ENCODE measurements around the gene IGF2.

IGF2 gene

GRCh38 chr11:2138068-2138430, 1.1 kb downstream of the IGF2 start:
- H3K27me3 ChIP-seq (ENCODE audit: insufficient read depth, low read length): no peaks in the 10 kb centered on the region
- no peak overlapping the region for H3K4me2 ChIP-seq (ENCODE audit: low read length)
- H3K4me3 ChIP-seq (ENCODE audit: low read depth, low read length, poor library complexity, severe bottlenecking): no peak overlapping the region
- H3K27ac ChIP-seq (ENCODE audit: low read depth, low read length, poor library complexity, severe bottlenecking): no peak overlapping the region
- no peaks in the 10 kb centered on the region for H3F3A ChIP-seq (ENCODE audit: insufficient read depth, low read length)
- no peak overlapping the region for H2AFZ ChIP-seq (ENCODE audit: low read length)
- H3K9me3 ChIP-seq (ENCODE audit: low read length): no peaks in the 10 kb centered on the region
- H3K9me2 ChIP-seq (ENCODE audit: low read depth, low read length): no peaks in the 10 kb centered on the region
- no peak for TF ChIP-seq EZH2 (IDR thresholded peaks at IDR 0.05; ENCODE audit: borderline replicate concordance, low read length)
- no peak for TF ChIP-seq CTCF (IDR thresholded peaks at IDR 0.05; ENCODE audit: low read length)
- no peaks in the 10 kb centered on the region for H3K4me1 ChIP-seq (ENCODE audit: insufficient read depth, low read length, severe bottlenecking)
- H4K20me1 ChIP-seq (ENCODE audit: insufficient read depth, low read length): no peaks in the 10 kb centered on the region
- no peaks in the 10 kb centered on the region for H3K36me3 ChIP-seq (ENCODE audit: insufficient read depth, low read length)
- no peak overlapping the region for H3K9ac ChIP-seq (ENCODE audit: low read length)
- H3K79me2 ChIP-seq (ENCODE audit: insufficient read depth, low read length): no peaks in the 10 kb centered on the region

- H3F3A ChIP-seq (ENCODE audit: insufficient read depth, low read length): no peaks in the 10 kb centered on the region
- no peaks in the 10 kb centered on the region for H3K79me2 ChIP-seq (ENCODE audit: insufficient read depth, low read length)
- no peaks in the 10 kb centered on the region for H3K27me3 ChIP-seq (ENCODE audit: insufficient read depth, low read length)
- H3K4me1 ChIP-seq (ENCODE audit: insufficient read depth, low read length, severe bottlenecking): no peaks in the 10 kb centered on the region
- no peak overlapping the region for H2AFZ ChIP-seq (ENCODE audit: low read length)
- H3K4me2 ChIP-seq (ENCODE audit: low read length): no peak overlapping the region
- no peaks in the 10 kb centered on the region for H3K9me2 ChIP-seq (ENCODE audit: low read depth, low read length)
- no peaks in the 10 kb centered on the region for H3K36me3 ChIP-seq (ENCODE audit: insufficient read depth, low read length)
- H3K27ac ChIP-seq (ENCODE audit: low read depth, low read length, poor library complexity, severe bottlenecking): no peak overlapping the region
- H3K4me3 ChIP-seq (ENCODE audit: low read depth, low read length, poor library complexity, severe bottlenecking): no peak overlapping the region
- H3K9ac ChIP-seq (ENCODE audit: low read length): no peak overlapping the region
- H4K20me1 ChIP-seq (ENCODE audit: insufficient read depth, low read length): no peaks in the 10 kb centered on the region
- H3K9me3 ChIP-seq (ENCODE audit: low read length): no peaks in the 10 kb centered on the region
- TF ChIP-seq EZH2 (IDR thresholded peaks at IDR 0.05; ENCODE audit: borderline replicate concordance, low read length) (no peak), CTCF (IDR thresholded peaks at IDR 0.05; ENCODE audit: low read length) (no peak)
Observed at GRCh38 chr11:2137202-2138067, 1.8 kb downstream of the IGF2 start.

- Histone ChIP-seq H3K27me3 (ENCODE audit: insufficient read depth, low read length) (no peaks in the 10 kb centered on the region), H3K9ac (ENCODE audit: low read length) (no peak overlapping the region), H3K79me2 (ENCODE audit: insufficient read depth, low read length) (no peaks in the 10 kb centered on the region), H3K4me1 (ENCODE audit: insufficient read depth, low read length, severe bottlenecking) (no peaks in the 10 kb centered on the region), H3K4me3 (ENCODE audit: low read depth, low read length, poor library complexity, severe bottlenecking) (no peak overlapping the region), H3K9me2 (ENCODE audit: low read depth, low read length) (no peaks in the 10 kb centered on the region), H3K27ac (ENCODE audit: low read depth, low read length, poor library complexity, severe bottlenecking) (no peak overlapping the region), H3K9me3 (ENCODE audit: low read length) (no peaks in the 10 kb centered on the region), H4K20me1 (ENCODE audit: insufficient read depth, low read length) (no peaks in the 10 kb centered on the region), H3F3A (ENCODE audit: insufficient read depth, low read length) (no peaks in the 10 kb centered on the region), H3K4me2 (ENCODE audit: low read length) (no peak overlapping the region), H3K36me3 (ENCODE audit: insufficient read depth, low read length) (no peaks in the 10 kb centered on the region), H2AFZ (ENCODE audit: low read length) (no peak overlapping the region)
- no peak for TF ChIP-seq CTCF (IDR thresholded peaks at IDR 0.05; ENCODE audit: low read length)
- TF ChIP-seq EZH2 (IDR thresholded peaks at IDR 0.05; ENCODE audit: borderline replicate concordance, low read length): no peak
Observed at GRCh38 chr11:2136952-2137201, 2.3 kb downstream of the IGF2 start.

Measured in OCI-LY1 (cell line).